Measurements from ENCODE around the gene FBXO9.
A peak's percentile ranks its signal among the peaks of the same experiment; 100 is the strongest.

The FBXO9 gene

DNA sequence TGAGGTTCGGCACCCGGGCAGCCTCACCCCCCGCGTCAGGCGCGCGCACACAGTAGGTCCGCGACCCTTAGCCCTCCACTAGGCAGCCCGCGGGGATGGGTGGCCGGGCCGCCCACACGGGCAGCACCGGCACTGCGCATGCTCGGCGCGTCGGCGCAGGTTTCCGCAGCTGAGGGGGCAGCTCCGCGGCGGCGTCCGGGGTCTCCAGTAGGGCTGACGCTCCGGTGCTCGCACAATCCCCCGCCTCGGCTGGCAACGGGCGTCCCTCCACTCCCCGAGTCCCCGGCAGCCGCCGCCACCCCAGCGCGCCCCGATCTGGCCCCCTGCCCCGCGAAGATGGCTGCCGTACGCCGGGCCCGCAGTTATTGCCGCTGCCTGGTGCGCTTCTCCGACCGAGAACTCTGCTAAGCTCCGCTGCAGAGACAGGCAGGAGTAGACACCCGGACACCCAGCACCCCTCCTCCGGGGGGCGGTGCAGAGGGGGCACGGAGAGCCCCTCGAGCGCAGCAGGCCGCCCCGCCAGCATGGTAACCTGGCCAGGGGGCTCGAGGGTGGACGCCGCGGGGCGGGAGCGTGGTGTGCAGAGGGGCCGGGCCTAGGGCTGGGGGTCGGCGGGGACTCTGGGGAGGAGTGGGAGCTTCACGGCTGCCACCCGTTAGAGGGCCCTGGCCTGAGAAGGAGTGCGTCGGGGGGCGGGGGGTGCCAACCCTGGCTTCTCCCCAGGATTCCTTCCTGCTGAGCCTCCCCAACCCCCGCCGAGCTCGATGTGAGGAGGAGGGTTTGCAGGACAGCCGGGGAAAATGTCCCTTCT, at the start of gene FBXO9:
Gene FBXO9 (plus strand): TSS at position 139 of the 811 bp plus-strand sequence. CDS start 386 bp downstream, at position 525.
- DNase-seq (ENCODE audit: low spot score) = peak; percentile 15

DNA sequence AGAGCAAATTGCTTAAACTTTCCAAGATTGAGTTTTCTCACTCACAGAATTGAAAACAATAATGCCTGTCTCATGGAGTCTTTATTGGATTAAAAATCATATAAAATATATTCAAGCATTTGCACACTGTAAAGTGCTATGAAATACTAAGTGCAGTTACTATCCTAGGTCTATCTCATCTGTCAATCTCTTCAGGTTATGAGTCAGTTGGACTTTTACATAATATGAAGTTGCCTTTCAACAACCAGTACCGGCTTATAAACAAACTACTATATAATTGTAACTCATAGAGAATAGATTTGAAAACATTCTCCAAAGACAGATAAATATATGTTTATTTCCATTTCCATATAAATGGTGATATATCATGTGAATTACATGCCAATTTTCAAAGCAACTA, 49.7 kb upstream of the FBXO9 start:
- no peak for DNase-seq (ENCODE audit: low spot score)

DNA sequence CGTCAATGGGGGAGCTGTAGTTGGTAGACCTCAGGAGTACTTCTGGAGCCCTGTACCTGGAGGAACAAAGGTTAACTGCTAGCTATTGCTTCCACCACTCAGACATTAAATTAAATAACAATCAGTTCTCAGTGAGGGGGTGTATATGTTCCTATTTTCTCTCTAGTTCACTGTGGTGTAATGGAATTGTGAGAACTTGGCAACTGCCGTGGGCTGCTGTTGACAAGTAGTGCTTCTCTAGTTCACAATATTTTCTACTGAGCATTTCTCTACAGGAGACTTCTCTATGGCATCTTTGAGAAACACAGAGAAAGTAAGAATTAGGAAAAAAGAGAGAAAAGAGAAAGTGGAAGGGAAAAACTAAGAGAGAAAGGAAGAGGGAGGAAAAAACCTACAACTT, 46.8 kb upstream of the FBXO9 start:
- no peak for DNase-seq (ENCODE audit: low spot score)

DNA sequence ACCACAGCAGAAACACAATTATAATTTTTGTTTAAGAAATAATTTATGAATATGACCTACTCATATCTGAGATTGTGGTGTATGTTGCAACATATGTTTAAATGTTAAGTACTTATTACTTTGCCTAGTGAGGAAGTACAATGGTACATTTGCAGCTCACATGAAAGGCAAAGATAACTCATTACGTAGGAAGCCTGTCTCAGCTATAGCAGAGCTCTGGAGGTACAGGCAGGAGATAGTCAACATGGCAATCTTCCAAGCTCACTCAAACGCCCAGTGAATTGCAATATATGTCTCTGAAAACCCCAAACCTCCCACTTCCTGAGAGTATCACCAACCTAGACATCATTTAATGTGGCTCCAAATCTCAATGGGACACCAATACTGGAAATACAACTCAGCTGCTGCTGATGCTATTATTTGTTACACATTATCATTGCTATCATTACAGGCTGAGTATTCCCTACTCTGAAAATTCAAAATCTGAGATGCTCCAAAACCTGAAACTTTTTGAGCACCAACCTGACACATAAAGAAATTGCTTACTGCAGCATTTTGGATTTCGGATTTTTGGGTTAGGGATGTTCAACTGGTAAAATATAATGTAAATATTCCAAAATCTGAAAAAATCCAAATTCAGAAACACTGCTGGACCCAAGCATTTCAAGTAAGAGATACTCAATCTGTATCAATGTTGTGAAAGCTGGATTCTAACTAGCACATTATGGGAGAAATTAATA, 45.0 kb upstream of the FBXO9 start:
- no peak for DNase-seq (ENCODE audit: low spot score)

DNA sequence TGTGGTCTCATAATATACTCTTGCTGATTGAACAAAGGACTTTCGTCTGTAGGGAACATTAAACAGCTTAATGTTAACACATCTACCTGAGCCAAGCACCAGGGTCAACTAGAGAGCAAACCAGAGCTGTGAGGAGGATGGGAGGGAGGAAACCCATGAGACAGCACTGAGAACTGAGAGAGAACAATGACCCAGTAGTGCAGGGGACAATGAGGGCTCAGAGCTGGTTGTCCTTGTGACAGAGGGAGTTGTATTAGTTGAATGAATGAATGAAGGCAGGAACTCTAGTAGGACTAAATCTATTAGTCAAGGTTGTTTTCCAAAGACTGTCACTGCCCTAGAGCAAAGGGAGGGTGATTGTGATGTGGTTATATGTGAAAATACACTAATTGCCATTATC, 41.9 kb upstream of the FBXO9 start:
- peak; percentile 97 for DNase-seq (ENCODE audit: low spot score)

DNA sequence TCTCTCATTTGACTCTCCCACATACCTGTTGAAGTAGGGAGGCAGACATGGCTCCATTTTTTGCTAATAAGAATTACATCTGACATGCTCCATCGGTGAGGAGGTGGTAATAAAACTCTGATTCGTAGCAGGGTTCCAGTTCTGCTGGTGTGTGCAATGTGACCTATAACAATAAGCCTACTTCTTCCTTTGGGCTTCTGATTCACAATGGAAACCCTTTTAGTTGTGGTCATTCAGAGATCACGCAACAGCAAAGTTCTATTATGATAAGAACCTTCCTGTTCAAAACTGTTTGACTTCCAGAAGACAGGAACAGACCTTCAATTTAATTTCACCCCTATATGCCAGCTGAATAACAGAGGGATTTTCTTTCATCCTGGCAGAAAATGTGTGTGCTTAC, 38.7 kb upstream of the FBXO9 start:
- DNase-seq (ENCODE audit: low spot score) = no peak

DNA sequence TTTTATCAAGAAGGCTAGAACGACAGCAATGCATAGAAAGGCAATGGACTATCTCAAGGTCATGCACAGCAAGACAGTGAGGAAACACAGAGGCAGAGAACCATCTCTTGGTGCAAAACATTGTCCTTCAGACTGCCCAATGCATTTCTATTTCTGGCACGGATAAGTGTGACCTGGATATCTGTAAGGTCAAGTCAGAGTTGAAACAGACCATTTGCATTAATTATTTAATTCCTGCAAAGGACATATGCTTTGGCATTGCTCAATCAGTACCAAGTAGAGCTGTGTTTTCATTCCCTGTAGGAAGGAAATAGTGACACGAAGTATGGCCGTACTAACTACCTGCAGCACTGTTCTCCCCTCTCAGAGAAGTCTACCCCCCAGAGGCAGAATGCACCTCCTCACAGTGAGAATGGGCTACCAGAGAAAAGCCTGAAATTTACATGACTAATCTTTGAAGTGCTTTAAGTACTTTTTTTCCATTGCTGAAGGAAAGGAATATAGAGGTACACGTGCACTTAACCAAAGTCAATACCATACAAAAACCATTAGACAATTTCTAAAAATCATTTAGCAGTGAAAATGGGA, 38.0 kb upstream of the FBXO9 start:
- no peak for DNase-seq (ENCODE audit: low spot score)

DNA sequence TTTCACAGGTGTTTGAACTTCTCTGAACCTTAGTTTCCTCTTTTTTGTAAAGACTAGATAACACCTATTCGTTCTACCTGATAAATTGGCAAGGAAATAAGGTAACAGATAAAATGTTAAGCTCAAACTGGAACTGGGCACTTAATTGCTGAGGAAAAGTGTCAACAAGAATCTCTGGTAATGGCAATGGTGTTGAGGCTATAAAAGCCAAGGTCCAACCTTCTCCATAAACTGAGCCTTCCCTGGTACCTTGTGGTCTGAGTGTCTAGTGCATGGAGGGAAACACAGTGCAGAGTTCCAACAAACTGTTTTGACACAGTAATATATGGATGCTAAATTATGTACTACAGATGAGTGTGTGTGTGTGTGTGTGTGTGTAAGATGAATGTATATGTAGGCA, 36.7 kb upstream of the FBXO9 start:
- DNase-seq (ENCODE audit: low spot score) = no peak

DNA sequence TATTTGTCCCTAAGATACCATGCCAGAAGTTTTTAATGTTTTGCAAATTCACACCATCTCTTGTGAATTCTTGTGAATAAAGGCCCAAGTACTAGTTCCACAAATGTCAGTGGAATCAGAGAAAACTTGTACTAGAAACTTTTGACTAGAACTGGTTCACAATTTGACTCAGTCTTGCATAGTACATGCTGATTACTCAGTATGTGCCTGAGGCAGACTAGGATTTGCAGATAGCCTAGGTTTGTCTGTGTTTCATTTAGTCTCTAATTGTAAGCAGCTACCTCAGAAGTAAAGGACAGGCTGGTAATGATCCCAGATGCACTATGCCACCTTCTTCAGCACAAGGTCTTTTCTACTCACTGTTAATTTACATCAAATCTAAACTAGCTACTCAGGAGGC, 35.9 kb upstream of the FBXO9 start:
- DNase-seq (ENCODE audit: low spot score) = no peak

DNA sequence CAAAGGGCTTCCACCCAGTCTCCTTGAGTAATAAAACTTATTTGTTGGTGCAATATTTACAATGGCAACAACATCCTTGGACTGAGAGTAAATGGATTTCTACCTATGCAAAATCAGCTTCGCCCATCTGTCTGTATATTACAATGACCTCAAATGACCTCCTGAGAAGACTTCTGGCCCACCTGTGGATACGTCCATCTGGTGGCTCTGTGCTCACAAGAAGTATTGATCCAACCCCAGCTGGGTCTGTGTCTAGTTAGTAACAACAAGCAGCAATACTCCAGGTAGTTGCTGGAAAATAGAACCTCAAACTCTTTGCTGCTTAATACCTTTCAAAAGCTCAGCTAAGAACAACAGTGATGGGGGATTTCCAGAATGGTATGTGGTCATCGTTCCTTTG, 35.4 kb upstream of the FBXO9 start:
- DNase-seq (ENCODE audit: low spot score) = no peak

DNA sequence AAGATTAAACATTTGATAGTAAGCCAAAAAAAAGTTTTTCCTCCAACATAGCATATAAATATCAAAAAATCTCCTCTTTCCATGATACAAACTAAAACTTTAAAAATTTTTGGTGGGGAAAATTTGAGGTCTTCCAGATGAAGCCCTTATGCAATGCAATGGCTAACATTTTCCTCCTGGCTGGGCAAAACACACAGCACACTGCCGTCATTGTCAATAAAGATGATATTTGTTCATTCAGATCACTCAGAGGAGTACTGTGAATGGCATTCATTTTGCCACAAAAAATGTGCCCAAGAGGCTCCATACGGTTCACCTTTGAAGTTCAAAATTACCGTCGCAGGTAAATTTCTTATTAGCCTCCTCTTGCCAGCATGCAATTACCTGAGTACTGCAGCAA, 33.9 kb upstream of the FBXO9 start:
- DNase-seq (ENCODE audit: low spot score) = peak; percentile 76

DNA sequence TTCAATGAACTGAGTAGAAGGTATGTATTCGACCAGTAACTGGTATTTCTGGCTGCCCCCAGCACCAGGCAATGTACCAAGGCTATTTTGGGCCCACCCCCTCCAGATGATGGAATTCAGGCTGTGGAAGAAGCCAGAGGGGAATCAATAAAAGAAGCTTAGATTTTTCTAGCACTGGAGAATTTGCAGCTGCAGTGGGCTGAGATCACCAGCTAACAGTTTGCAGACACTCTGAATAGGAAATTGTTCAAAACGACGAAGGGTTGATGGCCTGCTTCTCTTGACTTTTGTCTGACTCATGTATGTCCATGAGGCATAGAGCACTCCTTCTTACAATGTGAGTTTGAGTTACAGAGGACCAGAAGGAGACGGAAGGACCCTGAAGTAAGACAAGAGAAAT, 32.4 kb upstream of the FBXO9 start:
- DNase-seq (ENCODE audit: low spot score) = peak; percentile 93

DNA sequence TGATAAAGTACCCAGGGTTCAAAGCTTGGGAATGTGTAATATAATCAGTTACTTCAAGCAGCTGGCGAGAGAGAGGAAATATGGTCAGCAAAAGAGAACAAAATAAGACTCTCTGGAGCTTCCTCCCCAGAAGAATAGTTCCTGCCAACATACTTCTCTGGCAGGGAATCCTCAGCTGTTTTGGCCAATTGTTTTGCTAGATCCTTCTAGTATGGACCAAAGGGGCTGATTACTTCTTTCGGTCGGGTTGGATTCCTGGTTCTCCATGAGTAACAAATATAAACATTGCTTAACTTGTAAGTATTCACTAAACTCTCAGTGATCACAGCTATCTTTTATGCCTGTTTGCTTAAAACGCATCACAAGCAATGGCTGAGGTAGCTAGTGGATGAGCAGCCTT, 31.4 kb upstream of the FBXO9 start:
- DNase-seq (ENCODE audit: low spot score) = no peak

DNA sequence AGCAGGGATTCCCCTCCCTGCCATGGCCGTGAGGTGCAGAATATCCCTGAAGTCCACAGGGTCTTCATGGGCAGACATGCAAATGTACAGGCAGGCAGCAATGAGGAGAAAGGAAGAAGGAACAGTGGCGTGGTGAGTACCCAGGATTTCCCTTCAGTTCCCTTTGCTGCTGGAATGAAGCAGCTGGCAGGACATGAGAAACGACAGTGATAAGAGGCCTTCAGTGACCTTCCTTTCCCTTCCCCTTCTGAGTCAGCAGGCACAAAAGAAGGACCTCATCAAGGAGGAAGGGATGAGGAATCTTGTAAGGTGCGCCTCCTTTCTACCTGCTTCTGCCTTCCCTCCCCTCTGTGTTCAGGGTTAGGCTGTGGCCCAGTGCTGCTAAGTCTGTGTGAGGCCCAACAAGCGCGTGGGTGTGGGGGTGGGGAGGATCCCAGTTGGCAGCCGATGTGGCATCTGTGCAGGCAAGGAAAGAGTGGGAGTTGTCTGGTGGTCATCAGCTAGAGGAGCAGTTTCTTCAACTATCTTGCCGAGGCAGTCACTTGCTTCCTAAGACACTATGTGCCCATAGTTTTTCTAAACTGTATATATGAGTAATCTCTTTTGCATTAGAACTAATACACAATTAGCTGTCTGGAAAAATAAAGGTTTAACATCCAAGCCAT, 29.5 kb upstream of the FBXO9 start:
- DNase-seq (ENCODE audit: low spot score) = no peak

DNA sequence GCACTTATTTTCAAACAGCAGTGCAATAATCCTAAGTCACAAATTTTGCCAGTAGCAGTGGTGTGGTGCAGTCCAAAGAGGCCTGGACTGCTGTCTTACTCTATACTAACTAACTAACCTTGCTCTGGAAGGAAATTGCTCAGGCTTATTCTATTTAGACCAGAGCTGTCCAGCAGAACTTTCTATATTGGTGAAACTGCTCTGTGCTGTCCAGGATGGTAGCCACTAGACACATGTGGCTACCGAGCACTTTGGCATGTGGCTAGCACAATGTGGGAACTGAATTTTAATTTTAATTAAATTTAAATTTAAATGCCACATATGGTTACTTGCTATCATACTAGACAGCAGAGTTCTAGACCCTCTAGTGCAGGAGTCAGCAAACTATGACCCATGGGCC, 27.1 kb upstream of the FBXO9 start:
- DNase-seq (ENCODE audit: low spot score) = no peak

DNA sequence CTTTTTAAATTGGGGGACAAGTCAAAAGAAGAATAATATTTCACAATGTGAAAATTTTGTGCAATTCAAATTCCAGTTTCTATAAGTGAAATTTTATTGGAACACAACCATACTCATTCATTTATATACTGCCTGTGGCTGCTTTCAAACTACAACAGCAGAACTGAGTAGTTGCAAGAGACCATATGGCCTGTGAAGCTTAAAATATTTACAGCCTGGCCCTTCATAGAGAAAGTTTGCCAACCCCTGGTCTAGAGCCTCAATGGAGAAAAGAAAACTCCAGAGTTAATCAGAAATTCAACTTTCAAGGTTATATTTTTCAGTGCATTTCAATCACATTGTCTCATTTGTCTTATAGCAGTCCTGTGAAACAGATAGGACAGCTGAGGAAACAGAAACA, 26.6 kb upstream of the FBXO9 start:
- DNase-seq (ENCODE audit: low spot score) = no peak

DNA sequence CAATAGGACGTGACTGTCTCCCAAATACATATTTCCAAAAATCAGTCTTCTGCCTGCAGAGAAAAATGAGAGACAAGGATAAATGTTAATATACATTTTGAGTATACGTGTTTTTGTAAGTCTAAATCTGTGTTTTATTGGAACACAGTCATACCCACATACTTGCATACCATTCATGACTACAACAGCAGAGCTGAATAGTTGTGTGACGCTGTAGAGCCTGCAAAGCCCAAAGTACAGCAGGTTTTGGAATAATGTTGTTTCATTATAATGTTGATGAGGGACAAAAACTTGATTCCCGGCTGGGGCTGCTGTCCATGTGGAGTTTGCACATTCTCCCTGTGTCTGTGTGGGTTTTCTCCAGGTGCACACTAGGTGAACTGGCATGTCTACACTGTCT, 23.8 kb upstream of the FBXO9 start:
- DNase-seq (ENCODE audit: low spot score) = no peak

DNA sequence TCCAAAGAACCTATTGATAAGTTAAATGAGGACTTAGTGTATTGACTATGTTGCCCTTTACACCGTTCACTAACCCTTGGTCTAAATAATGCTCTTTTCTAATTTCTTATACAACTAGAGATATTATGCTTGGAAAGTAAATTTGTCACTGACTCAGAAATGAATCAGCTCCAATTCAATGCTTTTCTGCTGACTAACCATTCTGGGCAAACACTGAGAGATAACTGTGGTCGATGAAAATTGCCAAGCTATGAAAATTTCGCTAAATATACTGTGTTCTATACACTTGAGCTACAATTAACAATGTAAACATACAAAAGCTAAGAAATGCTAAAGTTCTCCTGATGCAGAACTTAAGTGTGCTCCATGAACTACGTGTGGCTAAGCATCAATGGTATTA, 23.1 kb upstream of the FBXO9 start:
- DNase-seq (ENCODE audit: low spot score) = no peak

DNA sequence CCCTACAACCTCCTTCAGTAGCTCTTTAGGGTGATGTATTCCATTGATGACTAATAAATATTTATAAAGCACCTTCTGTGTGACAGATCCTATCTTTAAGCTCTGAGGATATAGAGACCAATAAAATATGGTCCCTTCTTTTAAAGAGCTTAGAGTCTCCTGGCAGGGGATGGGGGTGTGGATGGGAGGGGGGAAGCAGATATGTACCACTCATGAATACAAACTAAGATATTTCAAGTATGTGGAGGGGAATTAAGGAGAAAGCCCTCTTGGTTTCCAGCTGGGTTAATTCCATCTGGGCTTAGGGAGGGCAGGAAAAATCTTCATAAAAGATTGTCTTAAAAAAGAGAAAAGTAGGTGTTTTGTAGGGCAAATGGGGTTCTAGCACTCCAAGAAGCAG, 21.6 kb upstream of the FBXO9 start:
- DNase-seq (ENCODE audit: low spot score) = no peak

DNA sequence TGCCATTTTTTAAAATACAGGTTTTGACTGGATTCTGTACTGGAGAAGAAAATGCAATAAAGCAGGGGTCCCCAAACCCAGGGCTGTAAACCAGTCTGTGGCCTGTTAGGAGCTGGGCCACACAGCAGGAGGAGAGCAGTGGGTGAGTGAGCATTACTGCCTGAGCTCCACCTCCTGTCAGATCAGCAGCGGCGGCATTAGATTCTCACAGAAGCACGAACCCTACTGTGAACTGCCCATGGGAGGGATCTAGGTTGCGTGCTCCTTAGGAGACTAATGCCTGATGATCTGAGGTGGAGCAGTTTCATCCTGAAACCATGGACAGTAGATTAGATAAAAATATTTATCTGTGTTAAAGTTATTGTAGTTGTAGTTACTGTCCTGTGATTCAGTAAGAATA, 21.1 kb upstream of the FBXO9 start:
- no peak for DNase-seq (ENCODE audit: low spot score)

DNA sequence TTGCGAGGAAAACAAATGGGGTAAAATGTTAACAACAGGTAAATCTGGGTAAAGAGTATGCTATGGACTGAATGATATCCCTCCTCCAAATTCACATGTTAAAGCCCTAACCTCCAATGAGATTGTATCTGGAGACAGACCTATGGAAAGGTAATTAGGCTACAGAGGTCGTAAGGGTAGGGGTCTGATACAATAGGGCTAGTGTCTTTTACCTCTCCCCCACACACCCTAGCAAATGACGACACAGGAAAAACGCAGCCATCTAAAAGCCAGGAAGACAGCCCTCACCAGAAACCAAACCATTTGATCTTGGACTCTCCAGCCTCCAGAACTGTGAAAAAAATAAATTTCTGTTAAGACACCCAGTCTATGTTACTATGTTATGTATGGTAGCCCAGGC, 20.6 kb upstream of the FBXO9 start:
- DNase-seq (ENCODE audit: low spot score) = no peak

DNA sequence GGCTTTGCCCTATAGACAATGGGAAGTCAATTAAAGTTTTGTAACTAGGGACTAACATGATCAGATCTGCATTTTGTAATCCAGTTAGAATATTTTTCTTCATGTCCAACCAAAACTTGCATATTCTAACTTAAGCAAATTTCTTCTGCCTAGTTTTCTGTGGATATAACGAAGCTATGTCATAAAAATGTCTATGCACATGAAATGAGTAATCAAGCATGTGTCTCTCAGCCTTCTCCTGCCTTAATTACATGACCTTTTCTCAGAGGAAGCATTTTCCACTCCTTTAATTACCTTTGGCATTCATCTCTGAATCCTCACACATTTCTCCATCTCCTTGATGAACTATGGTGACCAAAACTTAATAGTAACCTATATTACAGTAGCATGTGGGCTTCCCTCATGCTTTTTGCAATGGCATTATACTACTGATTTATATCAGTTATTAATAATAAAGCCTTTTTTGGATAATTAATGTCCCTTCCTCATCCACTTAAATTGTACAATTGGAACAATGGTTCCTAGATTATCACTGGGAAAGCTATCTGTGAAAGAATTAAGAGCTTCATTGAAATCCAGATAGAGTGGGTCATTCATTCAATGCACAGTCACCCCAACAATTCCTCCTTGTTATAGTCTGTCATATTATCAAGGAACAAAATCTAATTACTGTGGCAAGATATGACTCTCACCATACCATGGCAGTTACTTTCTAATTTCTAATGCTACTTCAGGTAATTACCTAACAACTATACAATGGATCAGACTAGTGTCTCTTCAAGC, 19.1 kb upstream of the FBXO9 start:
- peak; percentile 88 for DNase-seq (ENCODE audit: low spot score)
